Ovary (tissue), 9 donors: ENCODE measurements around the gene ERO1B. TPM values are rescaled to one million over a fixed set of nuclear protein-coding genes. Genes with fewer than 3 reads are reported as not detected.

ENCODE experiments used
- DNase-seq, 5 donors: peaks; one replicate each; pipeline ENCODE4 v3.0.0-alpha.2; 2019 to 2020
- H3K27ac ChIP-seq, 2 donors: fragments of 200-600 bp; one replicate each; pipeline versions ENCODE4 v1.5.1 to v1.8.0; 2019 to 2022
- H3K27me3 ChIP-seq: fragments of 200-600 bp; one replicate; pipeline ENCODE4 v1.8.0; 2022
- H3K36me3 ChIP-seq: fragments of 200-600 bp; sonication (generic); one replicate; pipeline ENCODE4 v1.5.1; 2019
- H3K4me1 ChIP-seq: one replicate; pipeline ENCODE4 v1.8.1; 2013; ENCODE audit warnings: mild to moderate bottlenecking, moderate library complexity; ENCODE audit not compliant: insufficient read depth
- H3K4me3 ChIP-seq: fragments of 200-600 bp; sonication (generic); one replicate; pipeline ENCODE4 v1.5.1; 2017
- H3K9me3 ChIP-seq, 2 donors: fragments of 200-600 bp in 1 of 2; sonication (generic) in 1 of 2; one replicate each; pipeline versions ENCODE4 v1.5.1 to v1.8.1; 2013 to 2019; ENCODE audit warnings: mild to moderate bottlenecking in 1 of 2, moderate library complexity in 1 of 2
- CTCF ChIP-seq, 3 donors: fragments of 450-650 bp in 2 of 3; fragments of 200-600 bp in 1 of 3; IDR thresholded peaks; one replicate each; pipeline versions ENCODE4 v1.5.1 to v1.8.0; 2016 to 2022; ENCODE audit warnings: antibody characterized with exemption in 3 of 3, mild to moderate bottlenecking in 1 of 3
- EP300 ChIP-seq: sonication (generic); formaldehyde crosslinking; IDR thresholded peaks from one replicate; pipeline ENCODE4 v1.6.1; 2017; ENCODE audit warnings: antibody characterized with exemption
- POLR2A ChIP-seq: fragments of 450-650 bp; IDR thresholded peaks from one replicate; pipeline ENCODE4 v1.6.1; 2017; ENCODE audit warnings: antibody characterized with exemption, mild to moderate bottlenecking, moderate library complexity
- WGBS, 3 donors: extraction: QIAGEN DNeasy Blood & Tissue Kit in 1 of 3; methylation state at CpG; one replicate each; pipeline versions ENCODE4 v1.1.5 to v1.1.7; 2013 to 2017; 5-methylcytosine and 5-hydroxymethylcytosine counted together
- intact Hi-C, 4 donors: fragments of 100-400 bp; cut with DNase I; formaldehyde crosslinking; loops; one replicate each; pipeline versions ENCODE4 v1.11.0 to v1.15.1; 2022 to 2023
- polyA plus RNA-seq, 2 donors: library from polyadenylated mRNA; stranded (reverse); fragments of 200-250 nt in 1 of 2; fragments of 350-450 nt in 1 of 2; fragmentation: Illumina TruSeq in 1 of 2; extraction: RNeasy Lipid Tissue Mini Kit (QIAGEN cat#74804) in 1 of 2; gene quantifications; one replicate each; pipeline ENCODE4 v1.2.3, GENCODE V29; 2013 to 2014
- total RNA-seq, 7 donors: library from RNA; depleted of rRNA in 2 of 7; stranded (reverse); fragments of >200 nt in 2 of 7; fragmentation: NEBNext Ultra II Directional in 3 of 7; extraction: Animal tissue kit (Norgen Biotek cat#: 25700) in 3 of 7; gene quantifications; one replicate each; pipeline versions ENCODE4 v1.1.0 to v1.2.4, GENCODE V29; 2016 to 2023
- donor health status: DM: no; HTN: no; CAD: no; lungs with moderate emphysema.
- donor health status: DM: no; HTN: no; CAD: no.
- donor health status: Bipolar disorder and iron deficiency.
- donor health status: DM: yes; HTN: yes; CAD: no.
- donor health status: DM: no; HTN: no; CAD: no.
- donor health status: DM: yes; HTN: yes; CAD: no.

Gene ERO1B
- total and polyA plus RNA-seq, 9 donors, result 4.8 to 15.4 (median 5.8) TPM

GRCh38 chr1:236240675-236241074 is 41.1 kb downstream of the ERO1B start:
- Histone ChIP-seq H3K9me3 (no peaks in the 10 kb centered on the region), H3K27me3 (no peaks in the 10 kb centered on the region), H3K36me3 (no peaks in the 10 kb centered on the region), H3K4me1 (no peaks in the 10 kb centered on the region), H3K4me3 (no peak overlapping the region), H3K27ac (no peak overlapping the region)
- 81 to 90% (median 89%) methylated on average over 3 of the region's 3 CpGs for WGBS, 3 donors
- intact Hi-C loops, result no loop called here
- TF ChIP-seq EP300 (no peak), CTCF (IDR thresholded peaks at IDR 0.05) (no peak), POLR2A (no peak)
- DNase-seq, result no peak

GRCh38 chr1:236239092-236239585 is 42.6 kb downstream of the ERO1B start:
- Histone ChIP-seq H3K36me3 (no peaks in the 10 kb centered on the region), H3K27me3 (no peaks in the 10 kb centered on the region), H3K9me3 (no peaks in the 10 kb centered on the region), H3K4me1 (no peaks in the 10 kb centered on the region), H3K4me3 (no peak overlapping the region), H3K27ac (no peak overlapping the region)
- DNase-seq, result no peak
- TF ChIP-seq POLR2A (no peak), CTCF (IDR thresholded peaks at IDR 0.05) (no peak), EP300 (no peak)
- intact Hi-C loops, result no loop called here
- WGBS, 3 donors, result 51 to 73% (median 71%) methylated on average over 1 of the region's 1 CpG

- H3K4me1 ChIP-seq, result no peaks in the 10 kb centered on the region
- intact Hi-C loops, result no loop called here
- no peak overlapping the region for H3K27ac ChIP-seq
- TF ChIP-seq CTCF (IDR thresholded peaks at IDR 0.05), result no peak
- TF ChIP-seq EP300, result no peak
- TF ChIP-seq POLR2A, result no peak
- no peak overlapping the region for H3K4me3 ChIP-seq
- H3K9me3 ChIP-seq, result no peaks in the 10 kb centered on the region
- H3K36me3 ChIP-seq, result no peaks in the 10 kb centered on the region
- no peak for DNase-seq
- no peaks in the 10 kb centered on the region for H3K27me3 ChIP-seq
- 92 to 93% (median 92%) methylated on average over 3 of the region's 3 CpGs for WGBS, 3 donors
Measured at GRCh38 chr1:236235116-236235515, 46.6 kb downstream of the ERO1B start.

GRCh38 chr1:236228411-236228810 is 53.3 kb downstream of the ERO1B start:
- 89 to 96% (median 95%) methylated on average over 4 of the region's 4 CpGs for WGBS, 3 donors
- no peaks in the 10 kb centered on the region for H3K36me3 ChIP-seq
- no peak overlapping the region for H3K27ac ChIP-seq
- no peaks in the 10 kb centered on the region for H3K4me1 ChIP-seq
- H3K4me3 ChIP-seq, result no peak overlapping the region
- H3K27me3 ChIP-seq, result no peaks in the 10 kb centered on the region
- no peaks in the 10 kb centered on the region for H3K9me3 ChIP-seq
- TF ChIP-seq CTCF (IDR thresholded peaks at IDR 0.05), result no peak
- no peak for TF ChIP-seq POLR2A
- no peak for TF ChIP-seq EP300
- DNase-seq, result no peak
- intact Hi-C loops, result no loop called here

- DNase-seq, result no peak
- Histone ChIP-seq H3K9me3 (no peaks in the 10 kb centered on the region), H3K36me3 (no peaks in the 10 kb centered on the region), H3K27ac (no peak overlapping the region), H3K4me1 (no peaks in the 10 kb centered on the region), H3K27me3 (no peaks in the 10 kb centered on the region), H3K4me3 (no peak overlapping the region)
- TF ChIP-seq POLR2A (no peak), CTCF (IDR thresholded peaks at IDR 0.05) (no peak), EP300 (no peak)
- WGBS, 3 donors, result 92 to 100% (median 100%) methylated on average over 1 of the region's 1 CpG
- intact Hi-C loops, result no loop called here
Measured at GRCh38 chr1:236222632-236223031, 59.1 kb downstream of the ERO1B start.
